Cardiac muscle cell (in vitro differentiated cells and primary cell): ENCODE measurements around the gene IFI27L2. TPM values are rescaled to one million over a fixed set of nuclear protein-coding genes. Genes with fewer than 3 reads are reported as not detected.

ENCODE experiments used
- DNase-seq, 2 donors: peaks; one replicate each; pipeline versions ENCODE4 v3.0.0 to v3.0.0-alpha.2; 2010 to 2017; ENCODE audit warnings: low read depth in 1 of 2, low spot score in 1 of 2
- H3K27ac ChIP-seq: fragments of 200-600 bp; sonication (generic); 2 replicates; pipeline ENCODE4 v1.5.1; 2016
- H3K27me3 ChIP-seq: fragments of 200-600 bp; sonication (generic); 2 replicates; pipeline ENCODE4 v1.6.0; 2016; ENCODE audit warnings: control low read depth
- H3K36me3 ChIP-seq: fragments of 200-600 bp; sonication (generic); 2 replicates; pipeline ENCODE4 v1.5.1; 2016; ENCODE audit warnings: control low read depth
- H3K4me1 ChIP-seq: fragments of 200-600 bp; sonication (generic); 2 replicates; pipeline ENCODE4 v1.8.1; 2017; ENCODE audit warnings: low read depth, mild to moderate bottlenecking, mixed run types
- H3K4me3 ChIP-seq: fragments of 200-600 bp; sonication (generic); 2 replicates; pipeline ENCODE4 v1.5.1; 2016; ENCODE audit warnings: mild to moderate bottlenecking
- H3K9me3 ChIP-seq: fragments of 200-600 bp; sonication (generic); 2 replicates; pipeline ENCODE4 v1.5.1; 2017; ENCODE audit warnings: low read depth, mild to moderate bottlenecking, control low read depth
- polyA plus RNA-seq: library from polyadenylated mRNA; unstranded; fragments of >200 nt; fragmentation: Nextera tagmentation; extraction: Ambion mirVana; gene quantifications from 2 replicates; pipeline ENCODE4 v1.2.1, GENCODE V29; 2016
- total RNA-seq: library from RNA; depleted of rRNA; stranded (reverse); fragments of >200 nt; gene quantifications from 2 replicates; pipeline ENCODE4 v1.2.3, GENCODE V29; 2016
- TF ChIP-seq, protein P1 (sequence below): IDR thresholded peaks from 2 replicates; pipeline ENCODE4 v1.5.1; 2012; ENCODE audit warnings: low read depth, mild to moderate bottlenecking, low read length

The IFI27L2 gene
- total and polyA plus RNA-seq, 2 experiments from 2014 or later, result 251 to 257 TPM

DNA sequence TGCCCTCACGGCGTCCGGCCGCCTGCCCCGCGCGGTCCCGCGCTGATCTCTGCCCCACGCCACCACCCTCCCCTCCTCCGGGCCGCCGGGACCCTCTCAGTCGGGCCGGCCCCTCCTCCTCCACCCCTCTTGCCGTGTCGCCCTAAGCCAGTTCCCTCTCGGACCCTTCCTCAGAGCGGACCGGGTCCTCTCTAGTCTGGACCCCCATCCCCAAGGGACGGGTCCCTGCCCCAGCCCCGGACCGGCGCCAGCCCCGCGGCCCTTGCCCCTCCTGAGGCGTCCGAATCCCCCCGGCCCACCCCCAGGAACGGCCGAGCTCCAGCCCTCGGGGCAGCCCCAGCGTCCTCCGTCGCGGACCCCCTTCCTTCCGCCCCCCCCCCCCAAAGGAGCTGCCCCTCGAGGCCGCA lies 45.2 kb upstream of the IFI27L2 start:
- TF ChIP-seq, protein P1, sequence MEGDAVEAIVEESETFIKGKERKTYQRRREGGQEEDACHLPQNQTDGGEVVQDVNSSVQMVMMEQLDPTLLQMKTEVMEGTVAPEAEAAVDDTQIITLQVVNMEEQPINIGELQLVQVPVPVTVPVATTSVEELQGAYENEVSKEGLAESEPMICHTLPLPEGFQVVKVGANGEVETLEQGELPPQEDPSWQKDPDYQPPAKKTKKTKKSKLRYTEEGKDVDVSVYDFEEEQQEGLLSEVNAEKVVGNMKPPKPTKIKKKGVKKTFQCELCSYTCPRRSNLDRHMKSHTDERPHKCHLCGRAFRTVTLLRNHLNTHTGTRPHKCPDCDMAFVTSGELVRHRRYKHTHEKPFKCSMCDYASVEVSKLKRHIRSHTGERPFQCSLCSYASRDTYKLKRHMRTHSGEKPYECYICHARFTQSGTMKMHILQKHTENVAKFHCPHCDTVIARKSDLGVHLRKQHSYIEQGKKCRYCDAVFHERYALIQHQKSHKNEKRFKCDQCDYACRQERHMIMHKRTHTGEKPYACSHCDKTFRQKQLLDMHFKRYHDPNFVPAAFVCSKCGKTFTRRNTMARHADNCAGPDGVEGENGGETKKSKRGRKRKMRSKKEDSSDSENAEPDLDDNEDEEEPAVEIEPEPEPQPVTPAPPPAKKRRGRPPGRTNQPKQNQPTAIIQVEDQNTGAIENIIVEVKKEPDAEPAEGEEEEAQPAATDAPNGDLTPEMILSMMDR, result no peak
- no peaks in the 10 kb centered on the region for H3K36me3 ChIP-seq
- peaks cover 43% of the 10 kb centered on the region for H3K27me3 ChIP-seq
- peak overlapping the region; percentile 47 for H3K4me3 ChIP-seq
- no peaks in the 10 kb centered on the region for H3K4me1 ChIP-seq
- DNase-seq, result no peak
- H3K9me3 ChIP-seq, result no peaks in the 10 kb centered on the region
- no peak overlapping the region for H3K27ac ChIP-seq

DNA sequence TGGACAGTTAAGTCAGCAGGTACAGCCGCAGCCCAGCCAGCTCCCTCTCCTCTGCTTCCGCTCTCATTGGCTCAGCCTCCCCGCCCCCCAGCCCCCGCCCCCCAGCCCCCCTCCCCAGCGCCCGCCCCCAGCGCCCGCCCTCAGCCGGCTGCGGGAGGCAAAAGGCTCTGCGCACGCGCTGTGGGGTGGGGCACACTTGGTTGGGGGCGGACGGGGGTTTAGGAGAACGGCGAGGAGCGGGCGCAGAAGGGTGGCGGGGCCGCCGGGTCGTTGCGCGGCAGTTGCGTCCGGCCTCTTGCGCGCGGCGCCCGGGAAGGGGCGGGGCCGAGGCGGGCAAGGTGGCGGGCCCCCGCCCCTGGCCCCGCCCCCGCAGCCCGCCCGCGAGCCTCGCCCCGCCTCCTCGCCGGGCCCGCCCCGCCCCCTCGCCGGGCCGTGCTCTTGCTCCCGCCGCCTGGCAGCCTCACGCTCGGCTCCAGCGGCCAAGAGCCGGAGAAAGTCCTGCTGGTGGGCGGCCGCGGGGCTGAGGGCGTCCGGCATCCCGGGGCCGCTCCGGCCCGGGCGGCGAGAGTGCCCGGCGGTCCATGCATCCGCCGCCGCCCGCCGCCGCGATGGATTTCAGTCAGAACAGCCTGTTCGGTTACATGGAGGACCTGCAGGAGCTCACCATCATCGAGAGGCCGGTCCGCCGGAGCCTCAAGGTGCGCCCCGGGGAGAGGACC lies 44.6 kb upstream of the IFI27L2 start, which contains the start of gene PPP4R4:
Gene PPP4R4, plus strand, starts transcription at position 438 of the 719 bp plus-strand sequence. Its CDS starts 144 bp downstream, at position 582.
- H3K9me3 ChIP-seq, result no peaks in the 10 kb centered on the region
- peaks cover 43% of the 10 kb centered on the region for H3K27me3 ChIP-seq
- TF ChIP-seq, protein P1, result no peak
- DNase-seq, result peak; percentile 87 to 98
- no peaks in the 10 kb centered on the region for H3K4me1 ChIP-seq
- H3K36me3 ChIP-seq, result no peaks in the 10 kb centered on the region
- peak within 1 kb of the TSS; percentile 47 for H3K4me3 ChIP-seq
- H3K27ac ChIP-seq, result peak within 1 kb of the TSS; percentile 80

DNA sequence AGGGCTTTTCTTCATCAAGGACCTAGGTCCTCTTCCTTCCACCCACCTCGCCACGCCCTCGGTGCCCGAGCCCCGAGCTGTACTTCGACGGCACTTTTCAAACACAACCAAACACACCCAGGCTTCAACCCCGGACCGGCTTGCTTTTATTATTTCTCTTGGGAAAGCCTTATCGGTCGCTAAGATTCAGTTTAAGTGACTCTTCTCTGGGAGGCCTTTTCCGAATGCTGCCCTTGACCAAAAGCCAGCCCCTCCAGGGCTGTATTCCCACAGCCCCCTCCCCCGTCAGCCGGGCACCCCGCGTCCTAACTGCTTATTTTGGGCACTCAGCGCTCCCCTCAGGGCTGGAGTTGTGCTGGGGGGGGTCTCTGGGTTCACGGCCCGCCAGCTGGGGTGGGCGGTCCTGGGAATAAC lies 44.1 kb upstream of the IFI27L2 start:
- TF ChIP-seq, protein P1, result no peak
- Histone ChIP-seq H3K27me3 (peaks cover 43% of the 10 kb centered on the region), H3K27ac (peak overlapping the region; percentile 80), H3K36me3 (no peaks in the 10 kb centered on the region), H3K4me1 (no peaks in the 10 kb centered on the region), H3K9me3 (no peaks in the 10 kb centered on the region), H3K4me3 (peak overlapping the region; percentile 47)
- DNase-seq, result no peak

DNA sequence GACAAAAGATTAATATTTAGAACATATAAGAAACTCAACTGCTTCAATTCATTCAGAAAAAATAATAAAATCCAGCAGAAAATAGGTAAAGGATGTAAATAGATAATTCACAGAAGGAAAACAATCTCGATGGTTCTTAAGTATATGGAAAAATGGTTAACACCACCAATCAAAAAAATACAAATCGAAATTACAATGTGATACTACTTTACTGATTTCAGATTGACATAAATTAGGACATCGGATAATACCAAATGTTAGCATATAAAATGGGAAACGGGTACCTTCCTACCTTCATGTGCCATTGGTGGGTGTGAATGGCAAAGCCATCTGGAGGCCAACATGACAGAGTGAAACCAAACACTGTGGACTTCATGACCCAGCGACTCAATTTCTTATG lies 43.1 kb upstream of the IFI27L2 start:
- Histone ChIP-seq H3K9me3 (no peaks in the 10 kb centered on the region), H3K27me3 (peaks cover 38% of the 10 kb centered on the region), H3K27ac (no peak overlapping the region), H3K4me1 (no peaks in the 10 kb centered on the region), H3K4me3 (no peak overlapping the region), H3K36me3 (no peaks in the 10 kb centered on the region)
- no peak for DNase-seq
- TF ChIP-seq, protein P1, result no peak

DNA sequence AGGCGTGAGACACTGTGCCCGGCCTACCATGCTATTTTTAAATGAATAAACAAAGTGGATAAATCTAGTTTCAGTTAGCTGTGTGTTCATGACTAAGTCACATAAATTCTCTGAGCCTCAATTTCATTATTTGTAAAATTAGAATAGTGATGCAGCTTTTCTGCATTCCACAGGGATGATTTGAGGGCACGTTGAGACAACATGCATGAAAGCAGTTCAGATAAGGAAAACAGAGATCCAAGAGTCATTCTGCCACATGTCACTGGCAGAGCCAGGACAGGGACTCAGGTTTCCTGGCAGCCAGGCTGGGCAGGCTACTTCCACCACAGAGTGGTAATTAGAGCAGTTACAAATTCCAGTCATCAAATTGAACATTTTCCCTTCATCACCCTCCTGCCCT lies 41.8 kb upstream of the IFI27L2 start:
- TF ChIP-seq, protein P1, result no peak
- H3K27ac ChIP-seq, result no peak overlapping the region

More for the DNA sequence above, 41.8 kb upstream of the IFI27L2 start:
- Histone ChIP-seq H3K36me3 (no peaks in the 10 kb centered on the region), H3K4me3 (no peak overlapping the region), H3K27me3 (peaks cover 25% of the 10 kb centered on the region), H3K9me3 (no peaks in the 10 kb centered on the region), H3K4me1 (no peaks in the 10 kb centered on the region)
- no peak for DNase-seq
